CMK (cell line): ENCODE results near the gene PLCL2.

ENCODE experiments used
- DNase-seq: peaks from one replicate; pipeline ENCODE4 v3.0.0-alpha.2; 2010; ENCODE audit warnings: low read depth

Gene PLCL2

GRCh38 chr3:17011728-17012338 is 127.1 kb downstream of the PLCL2 start:
- DNase-seq, result no peak

- no peak for DNase-seq
Measured at GRCh38 chr3:17013050-17013449, 128.3 kb downstream of the PLCL2 start.

GRCh38 chr3:17013571-17013970 is 128.8 kb downstream of the PLCL2 start:
- DNase-seq, result no peak

- DNase-seq, result no peak
Measured at GRCh38 chr3:17014284-17014683, 129.5 kb downstream of the PLCL2 start.

GRCh38 chr3:17014709-17015108 is 130.0 kb downstream of the PLCL2 start:
- DNase-seq, result no peak

GRCh38 chr3:17021614-17022013 is 136.9 kb downstream of the PLCL2 start:
- no peak for DNase-seq

- no peak for DNase-seq
Measured at GRCh38 chr3:17023006-17023664, 138.4 kb downstream of the PLCL2 start.

GRCh38 chr3:17025594-17026139 is 140.9 kb downstream of the PLCL2 start:
- no peak for DNase-seq

- no peak for DNase-seq
Measured at GRCh38 chr3:17027318-17027717, 142.6 kb downstream of the PLCL2 start.

GRCh38 chr3:17028363-17028762 is 143.6 kb downstream of the PLCL2 start:
- no peak for DNase-seq

- DNase-seq, result no peak
Measured at GRCh38 chr3:17030438-17030837, 145.7 kb downstream of the PLCL2 start.

GRCh38 chr3:17030956-17031652 is 146.3 kb downstream of the PLCL2 start:
- no peak for DNase-seq

GRCh38 chr3:17032407-17033034 is 147.8 kb downstream of the PLCL2 start:
- no peak for DNase-seq

GRCh38 chr3:17033516-17034168 is 148.9 kb downstream of the PLCL2 start:
- no peak for DNase-seq

GRCh38 chr3:17035033-17035432 is 150.3 kb downstream of the PLCL2 start:
- no peak for DNase-seq

GRCh38 chr3:17035966-17036365 is 151.2 kb downstream of the PLCL2 start:
- DNase-seq, result no peak

GRCh38 chr3:17038141-17038540 is 153.4 kb downstream of the PLCL2 start:
- DNase-seq, result no peak

- no peak for DNase-seq
Measured at GRCh38 chr3:17038900-17039553, 154.3 kb downstream of the PLCL2 start.

- DNase-seq, result no peak
Measured at GRCh38 chr3:17039594-17039993, 154.8 kb downstream of the PLCL2 start.

- DNase-seq, result no peak
Measured at GRCh38 chr3:17040322-17040989, 155.7 kb downstream of the PLCL2 start.

- DNase-seq, result no peak
Measured at GRCh38 chr3:17040990-17041377, 156.2 kb downstream of the PLCL2 start.
